Choroid plexus epithelial cell (primary cell): ENCODE data around the gene PARD3.

Experiments
- DNase-seq: peaks from one replicate; pipeline ENCODE4 v3.0.0-alpha.2; 2010; ENCODE audit warnings: low read depth
- H3K4me3 ChIP-seq: 2 replicates; pipeline ENCODE4 v1.5.1; 2011; ENCODE audit warnings: low read depth, mild to moderate bottlenecking, control low read depth, low read length, moderate library complexity
- CTCF ChIP-seq: conservative IDR thresholded peaks from 2 replicates; pipeline ENCODE4 v1.5.1; 2011; ENCODE audit warnings: low read depth, mild to moderate bottlenecking, control low read depth, inconsistent platforms, low read length, moderate library complexity

The PARD3 gene

DNA sequence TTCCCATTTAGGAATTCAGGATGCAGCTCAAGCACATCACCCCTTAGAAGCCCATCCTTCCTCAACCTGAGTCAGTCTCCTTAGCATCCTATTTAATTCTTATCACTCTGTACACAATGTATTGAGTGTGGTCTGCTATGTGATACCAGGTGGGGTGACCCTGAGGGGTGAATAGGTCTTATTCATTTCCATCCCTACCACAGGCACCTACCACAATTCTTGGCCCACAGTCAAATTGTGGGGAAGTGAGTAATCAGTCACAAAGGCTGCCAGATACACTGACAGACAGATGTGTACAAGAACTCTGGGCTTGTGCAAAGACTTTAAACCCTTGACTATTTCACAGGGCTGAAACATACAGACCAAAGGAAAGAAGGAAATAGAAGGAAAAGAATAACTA is 560.5 kb downstream of the PARD3 start:
- no peak for TF ChIP-seq CTCF
- peak; percentile 74 for DNase-seq
- H3K4me3 ChIP-seq = no peak overlapping the region

- TF ChIP-seq CTCF = no peak
- no peak for DNase-seq
- no peak overlapping the region for H3K4me3 ChIP-seq
Measured at GRCh38 chr10:34252111-34252510, 563.0 kb downstream of the PARD3 start.

- no peak for DNase-seq
- H3K4me3 ChIP-seq = no peak overlapping the region
- no peak for TF ChIP-seq CTCF
Measured at GRCh38 chr10:34251177-34251576, 563.9 kb downstream of the PARD3 start.

- no peak for DNase-seq
- no peak for TF ChIP-seq CTCF
Measured at GRCh38 chr10:34250722-34251121, 564.4 kb downstream of the PARD3 start.

GRCh38 chr10:34249634-34250033 is 565.5 kb downstream of the PARD3 start:
- TF ChIP-seq CTCF = peak; percentile 36
- no peak overlapping the region for H3K4me3 ChIP-seq
- DNase-seq = peak; percentile 11

More at GRCh38 chr10:34250722-34251121, 564.4 kb downstream of the PARD3 start:
- H3K4me3 ChIP-seq = no peak overlapping the region

GRCh38 chr10:34247560-34247959 is 567.5 kb downstream of the PARD3 start:
- TF ChIP-seq CTCF = no peak
- DNase-seq = no peak
- H3K4me3 ChIP-seq = no peak overlapping the region

DNA sequence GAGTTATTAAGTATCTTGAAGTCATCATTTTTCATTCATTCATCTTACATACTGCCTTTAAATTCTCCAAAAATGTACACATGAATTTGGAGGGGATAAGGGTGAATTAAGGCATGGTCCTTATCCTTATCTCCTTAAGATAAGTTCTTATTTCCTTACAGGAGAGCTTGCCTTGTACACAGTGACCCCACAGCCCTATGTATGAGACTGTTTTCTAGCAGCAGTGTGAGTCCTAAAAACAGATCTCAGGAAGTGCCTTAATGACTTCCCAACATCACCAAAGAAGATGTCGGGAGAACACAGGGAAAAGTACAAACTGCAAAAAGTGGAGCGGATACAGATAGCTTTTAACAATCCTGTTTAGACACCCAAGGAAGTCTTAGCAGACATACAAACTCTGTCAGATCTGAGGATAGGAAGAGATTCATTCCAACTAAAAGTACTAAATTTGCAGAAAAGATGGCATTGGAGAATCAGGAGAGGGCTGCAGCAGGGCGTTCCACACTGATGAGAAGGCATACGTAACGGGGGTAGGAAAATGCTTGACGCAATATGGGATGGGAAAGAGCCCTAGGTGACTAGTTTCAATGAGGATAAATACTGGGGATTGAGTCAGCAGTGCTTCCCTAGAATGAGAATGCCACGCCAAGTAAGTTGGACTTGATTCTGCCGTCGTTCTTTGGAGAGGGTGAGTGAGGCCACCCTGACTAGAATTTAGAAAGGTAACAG is 570.2 kb downstream of the PARD3 start:
- no peak for TF ChIP-seq CTCF

More for the DNA sequence above, 570.2 kb downstream of the PARD3 start:
- DNase-seq = no peak
- no peak overlapping the region for H3K4me3 ChIP-seq
